HepG2 (cell line): ENCODE measurements around the gene DDAH2. TPM values are rescaled to one million over a fixed set of nuclear protein-coding genes. Genes with fewer than 3 reads are reported as not detected.

ENCODE experiments used
- ELF3 ChIP-seq: IDR thresholded peaks from 2 replicates; pipeline ENCODE4 v1.6.1; 2016; ENCODE audit warnings: missing genetic modification reagents, missing compliant biosample characterization
- FIP1L1 ChIP-seq: fragments of 200-400 bp; formaldehyde crosslinking; IDR thresholded peaks from 2 replicates; pipeline ENCODE4 v1.6.1; 2018; ENCODE audit warnings: low read depth, mild to moderate bottlenecking, low read length, moderate library complexity, borderline replicate concordance; ENCODE audit not compliant: insufficient read depth
- IRF1 ChIP-seq: sonication (generic); formaldehyde crosslinking; IDR thresholded peaks from 2 replicates; pipeline ENCODE4 v1.4.0; 2020; ENCODE audit warnings: low read depth, mild to moderate bottlenecking, missing genetic modification reagents
- ISX ChIP-seq: sonication (generic); formaldehyde crosslinking; conservative IDR thresholded peaks from 2 replicates; pipeline ENCODE4 v1.5.0; 2020; ENCODE audit warnings: missing genetic modification reagents
- JUN ChIP-seq: sonication (generic); formaldehyde crosslinking; IDR thresholded peaks from 2 replicates; pipeline ENCODE4 v1.4.0; 2020; ENCODE audit warnings: mild to moderate bottlenecking, missing genetic modification reagents
- MAZ ChIP-seq, 2 experiments: sonication (generic) in 1 of 2; formaldehyde crosslinking in 1 of 2; IDR thresholded peaks; 2 replicates each; pipeline versions ENCODE4 v1.5.0 to v1.6.1; 2012 to 2020; ENCODE audit warnings: low read depth in 2 of 2, mild to moderate bottlenecking in 2 of 2, borderline replicate concordance in 1 of 2, improper control_type of control experiment in 1 of 2, low read length in 1 of 2, missing genetic modification reagents in 1 of 2, moderate library complexity in 1 of 2
- NR1H2 ChIP-seq: sonication (generic); formaldehyde crosslinking; IDR thresholded peaks from 2 replicates; pipeline ENCODE4 v1.8.1; 2022; ENCODE audit warnings: low read depth, missing genetic modification reagents, borderline replicate concordance
- POLR2G ChIP-seq: fragments of 200-400 bp; formaldehyde crosslinking; IDR thresholded peaks from 2 replicates; pipeline ENCODE4 v1.6.1; 2018; ENCODE audit warnings: mild to moderate bottlenecking, low read depth, low read length, moderate library complexity
- SIX4 ChIP-seq: sonication (generic); formaldehyde crosslinking; IDR thresholded peaks from 2 replicates; pipeline ENCODE4 v1.4.0; 2020; ENCODE audit warnings: missing genetic modification reagents
- SNAI1 ChIP-seq: sonication (generic); formaldehyde crosslinking; IDR thresholded peaks from 2 replicates; pipeline ENCODE4 v1.5.0; 2020; ENCODE audit warnings: mild to moderate bottlenecking, missing genetic modification reagents, borderline replicate concordance
- SRSF9 ChIP-seq: fragments of 200-400 bp; formaldehyde crosslinking; IDR thresholded peaks from 2 replicates; pipeline ENCODE4 v1.6.1; 2018; ENCODE audit warnings: borderline replicate concordance, mild to moderate bottlenecking, low read depth, low read length; ENCODE audit not compliant: insufficient read depth, poor library complexity, severe bottlenecking
- STAT5B ChIP-seq: sonication (generic); formaldehyde crosslinking; IDR thresholded peaks from 2 replicates; pipeline ENCODE4 v1.4.0; 2020; ENCODE audit warnings: missing genetic modification reagents
- TBP ChIP-seq: sonication (generic); formaldehyde crosslinking; IDR thresholded peaks from 2 replicates; pipeline ENCODE4 v1.5.0; 2020; ENCODE audit warnings: missing genetic modification reagents
- TRIM22 ChIP-seq: fragments of 450-650 bp; IDR thresholded peaks from 2 replicates; pipeline ENCODE4 v1.6.1; 2017
- XBP1 ChIP-seq: sonication (generic); formaldehyde crosslinking; IDR thresholded peaks from 2 replicates; pipeline ENCODE4 v1.5.0; 2020; ENCODE audit warnings: missing genetic modification reagents
- ZBTB8A ChIP-seq: sonication (generic); formaldehyde crosslinking; IDR thresholded peaks from 2 replicates; pipeline ENCODE4 v1.4.0; 2020; ENCODE audit warnings: mild to moderate bottlenecking, low read depth, missing genetic modification reagents, borderline replicate concordance
- ZGPAT ChIP-seq: IDR thresholded peaks from 2 replicates; pipeline ENCODE4 v1.6.1; 2016; ENCODE audit warnings: mild to moderate bottlenecking
- ZIK1 ChIP-seq: sonication (generic); formaldehyde crosslinking; IDR thresholded peaks from 2 replicates; pipeline ENCODE4 v1.5.0; 2020; ENCODE audit warnings: mild to moderate bottlenecking, low read depth, missing genetic modification reagents, borderline replicate concordance
- ZMYM4 ChIP-seq: sonication (generic); formaldehyde crosslinking; IDR thresholded peaks from 2 replicates; pipeline ENCODE4 v1.8.1; 2023; ENCODE audit warnings: mild to moderate bottlenecking, missing genetic modification reagents
- ZNF30 ChIP-seq: sonication (generic); formaldehyde crosslinking; IDR thresholded peaks from 2 replicates; pipeline ENCODE4 v1.5.0; 2020; ENCODE audit warnings: mild to moderate bottlenecking, missing genetic modification reagents
- ZNF362 ChIP-seq: sonication (generic); formaldehyde crosslinking; IDR thresholded peaks from 2 replicates; pipeline ENCODE4 v1.4.0; 2020; ENCODE audit warnings: missing genetic modification reagents, mild to moderate bottlenecking, borderline replicate concordance
- ZNF414 ChIP-seq: sonication (generic); formaldehyde crosslinking; IDR thresholded peaks from 2 replicates; pipeline ENCODE4 v1.5.0; 2020; ENCODE audit warnings: missing genetic modification reagents
- ZNF569 ChIP-seq: sonication (generic); formaldehyde crosslinking; IDR thresholded peaks from 2 replicates; pipeline ENCODE4 v1.5.0; 2020; ENCODE audit warnings: mild to moderate bottlenecking, missing genetic modification reagents, moderate library complexity, borderline replicate concordance
- ZNF678 ChIP-seq: sonication (generic); formaldehyde crosslinking; IDR thresholded peaks from 2 replicates; pipeline ENCODE4 v1.4.0; 2020; ENCODE audit warnings: mild to moderate bottlenecking, missing genetic modification reagents
- polyA plus RNA-seq, 8 experiments: library from polyadenylated mRNA; depleted of rRNA in 3 of 8; stranded (reverse) in 7 of 8; unstranded in 1 of 8; fragments of >200 nt; fragmentation: Illumina TruSeq in 4 of 8; extraction: Trizol in 4 of 8; gene quantifications; 2 replicates each; pipeline versions ENCODE4 v1.2.1 to v1.2.3, GENCODE V29; 2011 to 2016; ENCODE audit warnings: low read depth in 4 of 8, missing spikeins in 1 of 8, mixed read lengths in 1 of 8; ENCODE audit not compliant: insufficient read depth in 1 of 8
- total RNA-seq, 5 experiments: library from RNA; depleted of rRNA; stranded (reverse); fragments of >200 nt; fragmentation: Illumina TruSeq; extraction: Trizol; gene quantifications; 2 replicates each; pipeline ENCODE4 v1.2.3, GENCODE V29; 2016; ENCODE audit warnings: low read depth in 1 of 5

DDAH2 gene
- total and polyA plus RNA-seq, 2 of the 13 experiments (the other 11 are each of a cell fraction or from before 2014, with no cell fraction given) = 16.4 to 21.1 TPM

GRCh38 chr6:31769684-31770371 is 40.7 kb upstream of the DDAH2 start (continued):
- TF ChIP-seq TRIM22 (no peak), SNAI1 (CRISPR knock-in tag) (no peak), ELF3 (CRISPR knock-in tag) (peak; percentile 71), IRF1 (CRISPR knock-in tag) (no peak), ZNF414 (CRISPR knock-in tag) (no peak), TBP (CRISPR knock-in tag) (no peak), MAZ (IDR thresholded peaks at IDR 0.05; ENCODE audit: borderline replicate concordance, low read depth, low read length) (no peak), MAZ (CRISPR knock-in tag; IDR thresholded peaks at IDR 0.05; ENCODE audit: low read depth) (peak; percentile 89), NR1H2 (no peak), FIP1L1 (no peak), ZNF362 (CRISPR knock-in tag) (no peak), JUN (CRISPR knock-in tag) (no peak), ZNF678 (CRISPR knock-in tag) (no peak), ISX (CRISPR knock-in tag) (no peak), POLR2G (no peak), XBP1 (no peak), ZIK1 (CRISPR knock-in tag) (no peak), SRSF9 (no peak), ZGPAT (CRISPR knock-in tag) (peak; percentile 58; the same call in 1 of the 2 replicates), ZBTB8A (CRISPR knock-in tag) (no peak), ZNF569 (CRISPR knock-in tag) (no peak), SIX4 (no peak), STAT5B (CRISPR knock-in tag) (no peak), ZMYM4 (CRISPR knock-in tag) (peak; percentile 74; the same call in 1 of the 2 replicates), ZNF30 (CRISPR knock-in tag) (no peak)
